Erythroblast (primary cell): ENCODE measurements around the gene RAB11FIP3.

Experiments used
- GATA1 ChIP-seq: IDR thresholded peaks from 2 replicates; pipeline ENCODE4 v1.6.1; 2011; ENCODE audit warnings: low read depth, mild to moderate bottlenecking, control low read depth, low read length, moderate library complexity
- POLR2A ChIP-seq: IDR thresholded peaks from 2 replicates; pipeline ENCODE4 v1.6.1; 2011; ENCODE audit warnings: mild to moderate bottlenecking, low read length

GRCh38 chr16:405548-406506 lies 19.6 kb upstream of the RAB11FIP3 start:
- TF ChIP-seq POLR2A: no peak
- no peak for TF ChIP-seq GATA1
